C4-2B (cell line): ENCODE measurements around the gene CENPU.

Experiments
- CTCF ChIP-seq: fragments of 450-650 bp; conservative IDR thresholded peaks from 2 replicates; pipeline ENCODE4 v1.5.1; 2017; ENCODE audit warnings: mild to moderate bottlenecking
- ZFX ChIP-seq: fragments of 450-650 bp; IDR thresholded peaks from 2 replicates; pipeline ENCODE4 v1.6.1; 2017

GRCh38 chr4:184727430-184727829 lies 6.5 kb downstream of the CENPU start:
- TF ChIP-seq CTCF, result no peak
- no peak for TF ChIP-seq ZFX
